SU-DHL-6 (cell line): Measurements from ENCODE around the gene C3.
"Not testable (repeated sequence)": the region's sequence is repeated elsewhere in the genome, so short reads cannot be mapped to it uniquely, and the experiment has no call there.

Source experiments
- H2AFZ ChIP-seq: fragments of 200-600 bp; sonication (generic); 2 replicates; pipeline ENCODE4 v1.6.1; 2014; ENCODE audit warnings: low read depth, mild to moderate bottlenecking, moderate library complexity, mixed read lengths, antibody characterized with exemption, low read length; ENCODE audit not compliant: severe bottlenecking
- H3F3A ChIP-seq: fragments of 200-600 bp; shearing (Covaris generic); 2 replicates; pipeline ENCODE4 v1.6.0; 2016; ENCODE audit warnings: antibody characterized with exemption, mild to moderate bottlenecking; ENCODE audit not compliant: insufficient read depth
- H3K27ac ChIP-seq: fragments of 200-600 bp; sonication (generic); 2 replicates; pipeline ENCODE4 v1.5.1; 2016; ENCODE audit warnings: low read depth, mild to moderate bottlenecking, low read length, moderate library complexity, mixed read lengths
- H3K27me3 ChIP-seq: fragments of 200-600 bp; sonication (generic), shearing (Covaris generic); 2 replicates; pipeline ENCODE4 v1.6.0; 2014; ENCODE audit warnings: mild to moderate bottlenecking, low read length
- H3K36me3 ChIP-seq: fragments of 200-600 bp; sonication (generic); 2 replicates; pipeline ENCODE4 v1.6.1; 2014; ENCODE audit warnings: mild to moderate bottlenecking, low read length, mixed read lengths
- H3K4me2 ChIP-seq: fragments of 300-600, 200-600 bp; shearing (Covaris generic), sonication (generic); 2 replicates; pipeline ENCODE4 v1.6.0; 2014; ENCODE audit warnings: low read length, low read depth, mild to moderate bottlenecking; ENCODE audit not compliant: poor library complexity, severe bottlenecking
- H3K4me3 ChIP-seq: fragments of 200-600 bp; sonication (generic); 2 replicates; pipeline ENCODE4 v1.5.1; 2014; ENCODE audit warnings: antibody characterized with exemption, low read length, mild to moderate bottlenecking, mixed read lengths; ENCODE audit not compliant: insufficient read depth, poor library complexity, severe bottlenecking
- H3K79me2 ChIP-seq: fragments of 200-600 bp; sonication (generic); 2 replicates; pipeline ENCODE4 v1.6.1; 2014; ENCODE audit warnings: mild to moderate bottlenecking, low read length, moderate library complexity; ENCODE audit not compliant: insufficient read depth
- H3K9ac ChIP-seq: fragments of 200-600 bp; sonication (generic); 2 replicates; pipeline ENCODE4 v1.7.0; 2014; ENCODE audit warnings: mild to moderate bottlenecking, low read length
- H3K9me2 ChIP-seq: fragments of 200-600 bp; sonication (generic); replicated peaks from 2 replicates; pipeline ENCODE4 v1.6.1; 2014; ENCODE audit warnings: low read length; ENCODE audit not compliant: insufficient read depth
- H3K9me3 ChIP-seq: fragments of 200-600 bp; sonication (generic); 2 replicates; pipeline ENCODE4 v1.6.1; 2014; ENCODE audit warnings: low read length, mixed read lengths; ENCODE audit not compliant: insufficient read depth
- H4K20me1 ChIP-seq: fragments of 200-600 bp; sonication (generic); 2 replicates; pipeline ENCODE4 v1.6.1; 2014; ENCODE audit warnings: low read depth, mild to moderate bottlenecking, antibody characterized with exemption, low read length, moderate library complexity, mixed read lengths
- CTCF ChIP-seq: fragments of 200-600 bp; sonication (generic); IDR thresholded peaks from one replicate; pipeline ENCODE4 v1.5.1; 2017; ENCODE audit warnings: antibody characterized with exemption, mild to moderate bottlenecking, low read length, moderate library complexity; ENCODE audit not compliant: insufficient read depth, poor library complexity, severe bottlenecking
- EZH2phosphoT487 ChIP-seq: fragments of 200-600 bp; sonication (generic), shearing (Covaris generic); conservative IDR thresholded peaks from 2 replicates; pipeline ENCODE4 v1.6.1; 2018; ENCODE audit warnings: mild to moderate bottlenecking, antibody characterized with exemption, low read length, moderate library complexity, mixed read lengths

C3 gene

GRCh38 chr19:6660930-6661329 lies 59.5 kb downstream of the C3 start:
- H3K9ac ChIP-seq: no peak overlapping the region
- no peaks in the 10 kb centered on the region for H3K9me2 ChIP-seq
- no peaks in the 10 kb centered on the region for H3F3A ChIP-seq
- no peak overlapping the region for H3K4me3 ChIP-seq
- no peak overlapping the region for H3K4me2 ChIP-seq
- TF ChIP-seq EZH2phosphoT487: no peak
- no peak for TF ChIP-seq CTCF
- no peaks in the 10 kb centered on the region for H3K9me3 ChIP-seq
- H3K27me3 ChIP-seq: no peaks in the 10 kb centered on the region
- H3K27ac ChIP-seq: no peak overlapping the region
- H3K36me3 ChIP-seq: no peaks in the 10 kb centered on the region
- no peaks in the 10 kb centered on the region for H3K79me2 ChIP-seq
- H2AFZ ChIP-seq: no peak overlapping the region
- no peaks in the 10 kb centered on the region for H4K20me1 ChIP-seq

GRCh38 chr19:6656390-6656789 lies 64.1 kb downstream of the C3 start:
- not testable (repeated sequence) for H3K4me3 ChIP-seq, H3F3A ChIP-seq, H3K9ac ChIP-seq, H3K4me2 ChIP-seq, H2AFZ ChIP-seq, H3K79me2 ChIP-seq, H3K27ac ChIP-seq, H3K27me3 ChIP-seq, H4K20me1 ChIP-seq, H3K9me3 ChIP-seq, H3K9me2 ChIP-seq, H3K36me3 ChIP-seq

- H3K4me3 ChIP-seq: no peak overlapping the region
- no peak overlapping the region for H3K27ac ChIP-seq
- no peaks in the 10 kb centered on the region for H3F3A ChIP-seq
- H3K9ac ChIP-seq: no peak overlapping the region
- H3K36me3 ChIP-seq: no peaks in the 10 kb centered on the region
- no peaks in the 10 kb centered on the region for H3K9me2 ChIP-seq
- H3K4me2 ChIP-seq: no peak overlapping the region
- H2AFZ ChIP-seq: no peak overlapping the region
- no peak for TF ChIP-seq EZH2phosphoT487
- TF ChIP-seq CTCF: no peak
- no peaks in the 10 kb centered on the region for H3K9me3 ChIP-seq
- no peaks in the 10 kb centered on the region for H3K79me2 ChIP-seq
- H4K20me1 ChIP-seq: no peaks in the 10 kb centered on the region
- H3K27me3 ChIP-seq: no peaks in the 10 kb centered on the region
These were observed 65.8 kb downstream of the C3 start for GRCh38 chr19:6654347-6655310.

GRCh38 chr19:6652805-6653094 lies 67.7 kb downstream of the C3 start:
- no peak overlapping the region for H2AFZ ChIP-seq

More at GRCh38 chr19:6652805-6653094, 67.7 kb downstream of the C3 start:
- Histone ChIP-seq H3K27ac (no peak overlapping the region), H3F3A (no peaks in the 10 kb centered on the region), H3K4me2 (no peak overlapping the region), H3K9me3 (no peaks in the 10 kb centered on the region), H3K27me3 (no peaks in the 10 kb centered on the region), H3K4me3 (no peak overlapping the region), H3K36me3 (no peaks in the 10 kb centered on the region), H3K9me2 (no peaks in the 10 kb centered on the region), H3K9ac (no peak overlapping the region), H3K79me2 (no peaks in the 10 kb centered on the region), H4K20me1 (no peaks in the 10 kb centered on the region)
- no peak for TF ChIP-seq EZH2phosphoT487
- TF ChIP-seq CTCF: no peak
